ENCODE measurements around the gene NAA60. TPM values are rescaled to one million over a fixed set of nuclear protein-coding genes. Genes with fewer than 3 reads are reported as not detected.

NAA60 gene
- total RNA-seq, 1 donor from 2014 or later: 5.0 TPM

DNA sequence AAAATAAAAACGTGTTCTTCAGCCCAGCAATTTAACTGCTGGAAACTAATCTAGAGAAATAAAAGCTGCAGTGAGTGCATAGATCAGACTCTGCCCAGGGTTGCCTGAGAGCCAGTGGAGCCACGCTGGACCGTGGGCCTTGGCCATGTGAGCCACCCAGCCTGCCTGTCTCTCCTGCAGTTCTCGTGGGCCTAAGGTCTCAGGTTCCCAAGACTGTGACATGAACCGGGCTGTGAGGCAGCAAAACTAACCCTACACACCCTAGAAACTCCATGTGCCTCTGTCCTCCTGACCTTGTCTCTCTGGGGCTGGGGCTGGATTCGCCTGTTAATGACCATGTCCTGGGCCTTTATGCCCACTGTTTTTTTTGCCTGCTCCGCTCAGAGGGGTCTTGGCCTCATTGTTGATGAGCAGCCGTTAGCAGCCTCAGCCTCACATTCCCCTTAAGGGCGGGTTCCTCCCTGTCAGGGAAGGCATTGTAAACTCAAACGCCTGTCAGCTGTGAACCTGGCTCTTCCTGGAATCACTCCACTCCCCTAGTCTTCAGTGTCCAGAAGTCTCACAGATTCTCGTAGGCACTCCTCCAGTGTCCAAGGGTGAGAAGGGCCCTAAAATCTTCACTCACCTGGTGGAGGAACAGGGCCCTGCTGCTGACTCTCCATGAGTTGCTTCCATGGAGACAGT, 34.9 kb downstream of the NAA60 start:
- no peak for FAIRE-seq
- Histone ChIP-seq H3K36me3 (ENCODE audit: control insufficient read depth, insufficient read depth, low read length) (peaks cover 27% of the 10 kb centered on the region), H3K27me3 (ENCODE audit: control insufficient read depth, insufficient read depth, low read length) (no peaks in the 10 kb centered on the region), H3K4me3 (ENCODE audit: low read depth, low read length) (no peak overlapping the region)
- TF ChIP-seq, protein P1, sequence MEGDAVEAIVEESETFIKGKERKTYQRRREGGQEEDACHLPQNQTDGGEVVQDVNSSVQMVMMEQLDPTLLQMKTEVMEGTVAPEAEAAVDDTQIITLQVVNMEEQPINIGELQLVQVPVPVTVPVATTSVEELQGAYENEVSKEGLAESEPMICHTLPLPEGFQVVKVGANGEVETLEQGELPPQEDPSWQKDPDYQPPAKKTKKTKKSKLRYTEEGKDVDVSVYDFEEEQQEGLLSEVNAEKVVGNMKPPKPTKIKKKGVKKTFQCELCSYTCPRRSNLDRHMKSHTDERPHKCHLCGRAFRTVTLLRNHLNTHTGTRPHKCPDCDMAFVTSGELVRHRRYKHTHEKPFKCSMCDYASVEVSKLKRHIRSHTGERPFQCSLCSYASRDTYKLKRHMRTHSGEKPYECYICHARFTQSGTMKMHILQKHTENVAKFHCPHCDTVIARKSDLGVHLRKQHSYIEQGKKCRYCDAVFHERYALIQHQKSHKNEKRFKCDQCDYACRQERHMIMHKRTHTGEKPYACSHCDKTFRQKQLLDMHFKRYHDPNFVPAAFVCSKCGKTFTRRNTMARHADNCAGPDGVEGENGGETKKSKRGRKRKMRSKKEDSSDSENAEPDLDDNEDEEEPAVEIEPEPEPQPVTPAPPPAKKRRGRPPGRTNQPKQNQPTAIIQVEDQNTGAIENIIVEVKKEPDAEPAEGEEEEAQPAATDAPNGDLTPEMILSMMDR (IDR thresholded peaks at IDR 0.05; ENCODE audit: insufficient read depth, low read length, severe bottlenecking): no peak
- DNase-seq (ENCODE audit: low read depth): no peak

DNA sequence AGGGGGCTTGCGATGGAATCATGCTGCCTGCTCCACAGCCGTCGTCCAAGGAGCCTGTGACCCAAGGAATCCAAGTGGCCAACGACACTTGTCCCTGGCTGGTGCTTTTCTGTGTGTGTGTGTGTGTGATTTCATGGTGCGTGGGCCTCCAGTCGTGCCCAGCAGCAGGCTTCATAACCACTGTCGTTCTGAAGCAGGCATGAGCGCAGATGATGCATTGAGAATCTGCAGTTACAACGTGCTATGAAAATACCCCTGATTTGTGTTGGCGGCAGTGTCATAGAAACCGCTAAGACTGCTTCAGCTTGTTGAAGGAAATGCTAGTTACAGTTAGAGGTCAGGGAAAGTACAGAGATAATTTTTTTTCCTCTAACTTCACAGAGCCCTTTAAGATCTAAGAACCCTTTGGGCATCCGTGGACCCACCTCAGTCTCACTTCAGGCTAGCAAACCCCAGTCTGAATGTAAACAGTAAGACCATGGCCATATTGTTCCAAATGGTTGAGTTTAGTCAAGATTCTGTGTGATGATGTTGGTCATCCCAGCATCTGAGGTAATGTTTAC, 36.3 kb downstream of the NAA60 start:
- FAIRE-seq: no peak
- TF ChIP-seq, protein P1 (IDR thresholded peaks at IDR 0.05; ENCODE audit: insufficient read depth, low read length, severe bottlenecking): no peak
- Histone ChIP-seq H3K27me3 (ENCODE audit: control insufficient read depth, insufficient read depth, low read length) (no peaks in the 10 kb centered on the region), H3K36me3 (ENCODE audit: control insufficient read depth, insufficient read depth, low read length) (peaks cover 35% of the 10 kb centered on the region), H3K4me3 (ENCODE audit: low read depth, low read length) (no peak overlapping the region)
- no peak for DNase-seq (ENCODE audit: low read depth)

DNA sequence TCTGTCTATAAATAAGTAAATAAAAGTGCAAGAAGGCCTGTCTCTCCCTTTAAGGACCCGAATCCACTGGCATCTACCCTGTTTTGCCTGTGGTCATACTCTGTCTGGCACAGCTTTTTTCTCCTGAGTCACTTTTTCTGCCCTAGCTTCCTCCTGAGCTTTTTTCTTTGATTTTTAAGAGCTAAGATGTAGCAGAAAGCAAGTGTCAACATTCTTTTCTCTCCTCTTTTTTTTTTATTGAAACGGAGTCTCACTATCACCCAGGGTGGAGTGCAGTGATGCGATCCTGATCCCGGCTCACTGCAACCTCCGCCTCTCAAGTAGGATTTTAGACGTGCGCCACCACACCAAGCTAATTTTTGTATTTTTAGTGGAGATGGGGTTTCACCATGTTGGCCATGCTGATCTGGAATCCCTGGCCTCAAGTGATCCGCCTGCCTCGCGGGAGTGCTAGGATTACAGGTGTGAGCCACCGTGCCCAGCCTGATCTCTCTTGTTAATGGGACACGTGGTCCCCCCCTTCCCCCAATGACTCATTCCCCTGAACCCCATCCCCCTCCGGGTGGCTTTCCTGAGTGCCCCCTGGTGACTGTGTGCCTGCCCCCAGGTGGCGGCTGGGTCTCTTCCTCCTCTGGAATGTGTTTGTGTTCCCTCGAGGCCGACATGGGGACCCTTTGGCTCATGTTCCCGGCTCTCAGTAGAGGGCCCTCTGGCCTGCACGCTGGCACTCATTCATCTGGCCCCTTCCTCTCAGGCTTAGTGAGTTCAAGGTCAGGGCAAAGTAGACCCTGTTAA, 37.6 kb downstream of the NAA60 start:
- no peak for FAIRE-seq
- TF ChIP-seq, protein P1 (IDR thresholded peaks at IDR 0.05; ENCODE audit: insufficient read depth, low read length, severe bottlenecking): no peak
- H3K27me3 ChIP-seq (ENCODE audit: control insufficient read depth, insufficient read depth, low read length): no peaks in the 10 kb centered on the region

DNA sequence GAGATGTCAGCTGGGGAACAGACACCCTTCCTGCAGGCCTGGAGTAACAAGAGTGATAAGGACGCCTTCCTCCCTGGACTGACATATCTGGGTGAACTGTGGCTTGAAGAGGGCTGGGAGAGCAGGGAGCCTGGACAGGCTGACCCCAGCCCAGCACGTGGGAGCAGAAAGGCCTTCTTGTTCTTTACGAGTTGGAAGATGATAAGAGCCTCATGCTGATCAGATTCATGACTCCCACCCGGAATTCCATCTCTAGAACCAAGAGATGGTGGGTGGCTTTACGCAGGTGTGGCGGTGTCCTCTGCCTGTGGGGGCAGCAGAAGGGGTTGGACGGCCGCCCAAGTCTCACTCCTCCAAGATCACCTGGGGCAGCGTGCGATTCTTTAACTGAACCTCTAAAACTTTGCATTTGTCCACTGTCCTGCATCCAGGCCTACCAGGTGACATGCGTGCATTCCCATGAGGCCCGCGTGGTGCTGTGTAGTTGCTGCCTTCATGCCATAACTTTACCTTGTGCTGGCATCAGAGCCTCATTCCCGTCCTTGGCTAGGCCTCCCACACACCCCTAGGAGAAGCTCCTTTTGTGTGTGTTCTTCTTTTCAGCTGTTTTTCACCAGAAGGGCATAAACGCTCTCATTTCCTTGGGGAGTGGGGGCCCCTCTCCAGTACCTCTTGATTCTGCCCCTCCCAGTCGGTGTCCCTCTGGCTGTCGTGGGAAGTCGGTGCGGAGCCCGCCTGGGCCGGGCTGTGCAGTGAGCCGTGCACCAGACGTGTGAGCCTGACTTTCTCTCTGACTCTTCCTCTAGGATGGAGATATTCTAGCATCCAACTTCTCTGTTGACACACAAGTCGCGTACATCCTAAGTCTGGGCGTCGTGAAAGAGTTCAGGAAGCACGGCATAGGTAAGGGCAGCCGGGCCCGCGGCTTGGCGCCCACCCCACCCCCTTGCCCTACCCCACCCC, 38.5 kb downstream of the NAA60 start:
- FAIRE-seq: no peak
- DNase-seq (ENCODE audit: low read depth): no peak
- TF ChIP-seq, protein P1 (IDR thresholded peaks at IDR 0.05; ENCODE audit: insufficient read depth, low read length, severe bottlenecking): no peak
- H3K27me3 ChIP-seq (ENCODE audit: control insufficient read depth, insufficient read depth, low read length): no peaks in the 10 kb centered on the region
- no peak overlapping the region for H3K4me3 ChIP-seq (ENCODE audit: low read depth, low read length)
- H3K36me3 ChIP-seq (ENCODE audit: control insufficient read depth, insufficient read depth, low read length): peaks cover 45% of the 10 kb centered on the region

More for the DNA sequence above, 37.6 kb downstream of the NAA60 start:
- Histone ChIP-seq H3K36me3 (ENCODE audit: control insufficient read depth, insufficient read depth, low read length) (peaks cover 44% of the 10 kb centered on the region), H3K4me3 (ENCODE audit: low read depth, low read length) (no peak overlapping the region)
- no peak for DNase-seq (ENCODE audit: low read depth)

DNA sequence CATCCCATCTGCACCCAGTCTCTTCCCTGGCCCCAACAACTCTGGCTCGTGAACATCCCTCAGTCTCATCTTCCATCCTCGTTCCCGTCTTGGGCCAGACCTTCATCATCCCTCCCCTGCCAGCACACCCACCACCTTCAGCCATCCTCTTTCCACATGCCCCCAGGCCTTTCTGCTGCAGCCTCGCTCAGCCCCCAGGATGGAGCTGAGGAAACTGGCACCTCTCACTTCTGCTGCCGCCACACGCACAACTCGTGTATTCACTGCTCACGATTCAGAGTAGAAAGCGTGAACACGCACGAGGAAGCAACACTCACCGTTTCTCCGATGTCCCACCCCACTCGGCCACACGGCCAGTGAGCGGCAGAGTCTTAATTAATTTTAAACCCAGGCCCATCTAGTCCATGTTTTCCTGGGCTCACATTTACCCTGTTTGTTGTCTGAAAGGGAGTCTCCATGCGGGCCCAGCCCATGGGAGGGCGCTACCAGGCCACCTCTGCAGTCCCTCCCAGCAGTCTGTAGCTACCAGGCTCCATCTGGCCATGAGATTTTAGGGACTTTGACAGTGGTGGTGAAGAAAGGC, 39.3 kb downstream of the NAA60 start:
- Histone ChIP-seq H3K27me3 (ENCODE audit: control insufficient read depth, insufficient read depth, low read length) (no peaks in the 10 kb centered on the region), H3K4me3 (ENCODE audit: low read depth, low read length) (no peak overlapping the region), H3K36me3 (ENCODE audit: control insufficient read depth, insufficient read depth, low read length) (peaks cover 45% of the 10 kb centered on the region)
- FAIRE-seq: no peak
- TF ChIP-seq, protein P1 (IDR thresholded peaks at IDR 0.05; ENCODE audit: insufficient read depth, low read length, severe bottlenecking): no peak
- DNase-seq (ENCODE audit: low read depth): no peak

All from bronchial epithelial cell (primary cell).